ENCODE data around the gene TMOD2.

DNA sequence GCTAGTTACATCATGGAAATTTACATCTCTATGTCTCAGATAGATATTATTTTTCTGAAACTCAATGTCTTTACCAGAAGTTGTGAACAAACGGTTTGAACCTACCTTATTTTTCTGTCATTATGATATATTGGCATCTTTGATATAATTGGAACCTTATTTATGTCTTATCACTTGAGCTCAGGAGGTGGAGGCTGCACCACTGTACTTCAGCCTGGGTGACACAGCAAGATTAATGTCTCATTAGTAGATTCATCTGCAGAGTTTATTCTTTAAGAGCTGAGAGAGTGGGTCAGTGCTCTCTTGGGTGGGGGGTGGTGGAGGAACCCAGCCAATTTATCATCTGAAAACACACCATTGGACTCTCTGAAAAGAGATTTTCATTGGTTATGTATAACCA lies 48.7 kb upstream of the TMOD2 start:
- TF ChIP-seq, protein P1, sequence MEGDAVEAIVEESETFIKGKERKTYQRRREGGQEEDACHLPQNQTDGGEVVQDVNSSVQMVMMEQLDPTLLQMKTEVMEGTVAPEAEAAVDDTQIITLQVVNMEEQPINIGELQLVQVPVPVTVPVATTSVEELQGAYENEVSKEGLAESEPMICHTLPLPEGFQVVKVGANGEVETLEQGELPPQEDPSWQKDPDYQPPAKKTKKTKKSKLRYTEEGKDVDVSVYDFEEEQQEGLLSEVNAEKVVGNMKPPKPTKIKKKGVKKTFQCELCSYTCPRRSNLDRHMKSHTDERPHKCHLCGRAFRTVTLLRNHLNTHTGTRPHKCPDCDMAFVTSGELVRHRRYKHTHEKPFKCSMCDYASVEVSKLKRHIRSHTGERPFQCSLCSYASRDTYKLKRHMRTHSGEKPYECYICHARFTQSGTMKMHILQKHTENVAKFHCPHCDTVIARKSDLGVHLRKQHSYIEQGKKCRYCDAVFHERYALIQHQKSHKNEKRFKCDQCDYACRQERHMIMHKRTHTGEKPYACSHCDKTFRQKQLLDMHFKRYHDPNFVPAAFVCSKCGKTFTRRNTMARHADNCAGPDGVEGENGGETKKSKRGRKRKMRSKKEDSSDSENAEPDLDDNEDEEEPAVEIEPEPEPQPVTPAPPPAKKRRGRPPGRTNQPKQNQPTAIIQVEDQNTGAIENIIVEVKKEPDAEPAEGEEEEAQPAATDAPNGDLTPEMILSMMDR (IDR thresholded peaks at IDR 0.05; ENCODE audit: insufficient read depth, low read depth, low read length) = no peak
- no peak for TF ChIP-seq EZH2 (IDR thresholded peaks at IDR 0.05; ENCODE audit: insufficient read depth, low read length)

Data from astrocyte (in vitro differentiated cells and primary cell).